ENCODE results near the gene VIPR2.

Gene VIPR2, protein sequence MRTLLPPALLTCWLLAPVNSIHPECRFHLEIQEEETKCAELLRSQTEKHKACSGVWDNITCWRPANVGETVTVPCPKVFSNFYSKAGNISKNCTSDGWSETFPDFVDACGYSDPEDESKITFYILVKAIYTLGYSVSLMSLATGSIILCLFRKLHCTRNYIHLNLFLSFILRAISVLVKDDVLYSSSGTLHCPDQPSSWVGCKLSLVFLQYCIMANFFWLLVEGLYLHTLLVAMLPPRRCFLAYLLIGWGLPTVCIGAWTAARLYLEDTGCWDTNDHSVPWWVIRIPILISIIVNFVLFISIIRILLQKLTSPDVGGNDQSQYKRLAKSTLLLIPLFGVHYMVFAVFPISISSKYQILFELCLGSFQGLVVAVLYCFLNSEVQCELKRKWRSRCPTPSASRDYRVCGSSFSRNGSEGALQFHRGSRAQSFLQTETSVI

DNA sequence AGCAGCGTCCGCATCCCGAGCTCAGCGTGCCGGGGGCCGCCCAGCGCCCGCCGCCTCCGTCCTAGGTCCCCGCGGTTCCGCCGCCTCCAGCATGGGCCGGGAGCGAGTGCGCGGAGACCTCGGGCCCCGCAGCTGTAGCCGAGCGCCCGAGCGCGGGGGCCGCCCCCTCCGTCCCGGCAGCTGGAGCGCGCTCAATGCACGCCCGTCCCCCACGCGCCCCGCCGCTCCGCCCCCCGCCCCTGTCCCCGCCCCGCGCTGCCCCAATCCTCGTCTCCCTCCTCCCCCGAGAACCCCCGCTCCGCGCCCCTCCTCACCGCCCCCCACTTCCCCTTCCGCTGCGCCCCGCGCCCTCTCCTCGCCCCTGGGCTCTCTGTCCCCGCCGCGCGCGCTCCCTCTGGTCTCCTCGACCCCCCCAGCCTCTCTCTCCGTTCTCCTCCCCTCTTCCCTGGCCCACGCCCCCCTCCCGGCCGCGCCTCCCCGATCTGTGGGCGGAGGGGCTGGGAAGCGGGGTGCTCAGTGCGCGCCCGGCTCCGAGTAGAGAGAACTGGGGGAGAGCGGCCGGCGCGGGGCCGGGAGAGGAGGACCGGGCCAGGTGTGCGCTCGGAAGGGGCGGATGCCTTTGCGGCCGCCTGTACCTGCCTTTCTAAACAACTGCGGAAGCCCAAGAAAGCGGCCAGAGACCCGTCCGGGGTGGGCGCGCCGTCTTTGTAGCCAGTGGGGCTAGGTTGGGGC, at the start of gene VIPR2:
VIPR2 (minus strand) TSS at position 110 of the 732 bp plus-strand sequence; CDS start at position 14, 96 bp downstream.
- H3K27ac ChIP-seq: peak within 1 kb of the TSS; percentile 1; the same call in 1 of the 2 replicates
- TF ChIP-seq ZFX (IDR thresholded peaks at IDR 0.05): no peak
- TF ChIP-seq, protein P1, sequence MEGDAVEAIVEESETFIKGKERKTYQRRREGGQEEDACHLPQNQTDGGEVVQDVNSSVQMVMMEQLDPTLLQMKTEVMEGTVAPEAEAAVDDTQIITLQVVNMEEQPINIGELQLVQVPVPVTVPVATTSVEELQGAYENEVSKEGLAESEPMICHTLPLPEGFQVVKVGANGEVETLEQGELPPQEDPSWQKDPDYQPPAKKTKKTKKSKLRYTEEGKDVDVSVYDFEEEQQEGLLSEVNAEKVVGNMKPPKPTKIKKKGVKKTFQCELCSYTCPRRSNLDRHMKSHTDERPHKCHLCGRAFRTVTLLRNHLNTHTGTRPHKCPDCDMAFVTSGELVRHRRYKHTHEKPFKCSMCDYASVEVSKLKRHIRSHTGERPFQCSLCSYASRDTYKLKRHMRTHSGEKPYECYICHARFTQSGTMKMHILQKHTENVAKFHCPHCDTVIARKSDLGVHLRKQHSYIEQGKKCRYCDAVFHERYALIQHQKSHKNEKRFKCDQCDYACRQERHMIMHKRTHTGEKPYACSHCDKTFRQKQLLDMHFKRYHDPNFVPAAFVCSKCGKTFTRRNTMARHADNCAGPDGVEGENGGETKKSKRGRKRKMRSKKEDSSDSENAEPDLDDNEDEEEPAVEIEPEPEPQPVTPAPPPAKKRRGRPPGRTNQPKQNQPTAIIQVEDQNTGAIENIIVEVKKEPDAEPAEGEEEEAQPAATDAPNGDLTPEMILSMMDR (conservative IDR thresholded peaks at IDR 0.05): no peak

- no peak for TF ChIP-seq ZFX (IDR thresholded peaks at IDR 0.05)
- TF ChIP-seq, protein P1 (conservative IDR thresholded peaks at IDR 0.05): no peak
Measured at GRCh38 chr7:159193543-159194090, 49.0 kb upstream of the VIPR2 start.

DNA sequence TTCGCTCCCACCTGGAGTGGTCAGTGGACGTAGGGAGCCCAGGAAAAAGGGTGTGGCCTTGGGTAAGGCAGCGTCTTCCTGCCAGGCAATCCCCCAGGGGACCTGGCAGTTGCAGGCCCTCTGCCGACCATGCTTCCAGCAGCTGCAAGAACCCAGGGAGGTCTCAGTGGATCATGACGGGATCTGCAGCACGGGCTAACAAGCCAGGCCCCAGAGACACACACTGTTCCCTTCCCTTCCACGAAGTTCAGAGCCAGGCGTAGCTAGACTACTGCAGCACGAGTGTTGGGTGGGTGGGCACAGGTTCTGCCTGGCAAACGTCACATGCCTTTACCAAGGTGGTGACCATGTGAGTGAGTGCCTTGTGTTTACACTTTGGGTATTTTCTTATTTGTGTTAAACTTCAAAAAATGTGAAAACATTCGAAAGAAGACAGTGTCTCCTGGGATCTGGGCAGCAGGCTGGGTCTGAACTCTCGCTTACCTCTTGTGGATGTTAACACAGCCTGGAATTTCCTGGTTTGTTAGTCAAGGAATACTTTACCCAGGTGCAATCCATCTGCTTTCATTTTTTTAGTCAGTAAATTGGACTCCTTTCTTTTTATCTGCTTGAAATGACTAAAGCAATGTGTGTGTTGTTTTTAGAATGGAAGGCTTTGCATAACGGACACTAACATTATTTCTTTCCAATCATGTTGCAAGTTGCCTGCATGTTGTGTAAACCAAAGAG, 48.2 kb upstream of the VIPR2 start:
- H3K27ac ChIP-seq: no peak overlapping the region

More at GRCh38 chr7:159193543-159194090, 49.0 kb upstream of the VIPR2 start:
- H3K27ac ChIP-seq: no peak overlapping the region

GRCh38 chr7:159192013-159192412, 47.3 kb upstream of the VIPR2 start:
- TF ChIP-seq, protein P1 (conservative IDR thresholded peaks at IDR 0.05): no peak
- TF ChIP-seq ZFX (IDR thresholded peaks at IDR 0.05): no peak
- no peak overlapping the region for H3K27ac ChIP-seq

More for the DNA sequence above, 48.2 kb upstream of the VIPR2 start:
- TF ChIP-seq, protein P1 (conservative IDR thresholded peaks at IDR 0.05): no peak
- TF ChIP-seq ZFX (IDR thresholded peaks at IDR 0.05): no peak

GRCh38 chr7:159191236-159191635, 46.6 kb upstream of the VIPR2 start:
- no peak overlapping the region for H3K27ac ChIP-seq
- no peak for TF ChIP-seq ZFX (IDR thresholded peaks at IDR 0.05)
- TF ChIP-seq, protein P1 (conservative IDR thresholded peaks at IDR 0.05): no peak

DNA sequence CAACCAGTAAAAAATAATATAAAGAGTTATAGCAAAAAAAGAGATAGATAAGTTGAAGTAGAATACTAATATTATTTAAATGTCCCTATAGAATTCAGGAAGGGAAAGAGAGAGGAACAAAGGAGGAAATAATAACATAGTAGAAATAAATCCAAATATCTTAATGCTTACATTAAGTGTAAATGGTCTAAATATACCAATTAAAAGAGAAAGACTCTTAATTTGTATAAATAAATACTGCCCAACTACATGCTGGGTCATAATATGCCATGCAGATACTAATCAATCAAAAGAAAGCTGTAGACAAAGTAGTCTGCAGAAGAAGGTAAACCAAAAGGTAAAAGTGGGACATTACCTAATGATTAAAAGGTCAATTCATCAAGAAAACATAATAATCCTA, 43.3 kb upstream of the VIPR2 start:
- H3K27ac ChIP-seq: no peak overlapping the region
- TF ChIP-seq, protein P1 (conservative IDR thresholded peaks at IDR 0.05): no peak
- no peak for TF ChIP-seq ZFX (IDR thresholded peaks at IDR 0.05)
